NCI-H1417 (cell line): ENCODE measurements around the gene BRCA2.
A peak's percentile ranks its signal among the peaks of the same experiment; 100 is the strongest.

Experiments
- DNase-seq, 3 experiments: peaks; one replicate each; lab custom pipeline; 2025; lab: John Stamatoyannopoulos, UW

BRCA2 gene, protein sequence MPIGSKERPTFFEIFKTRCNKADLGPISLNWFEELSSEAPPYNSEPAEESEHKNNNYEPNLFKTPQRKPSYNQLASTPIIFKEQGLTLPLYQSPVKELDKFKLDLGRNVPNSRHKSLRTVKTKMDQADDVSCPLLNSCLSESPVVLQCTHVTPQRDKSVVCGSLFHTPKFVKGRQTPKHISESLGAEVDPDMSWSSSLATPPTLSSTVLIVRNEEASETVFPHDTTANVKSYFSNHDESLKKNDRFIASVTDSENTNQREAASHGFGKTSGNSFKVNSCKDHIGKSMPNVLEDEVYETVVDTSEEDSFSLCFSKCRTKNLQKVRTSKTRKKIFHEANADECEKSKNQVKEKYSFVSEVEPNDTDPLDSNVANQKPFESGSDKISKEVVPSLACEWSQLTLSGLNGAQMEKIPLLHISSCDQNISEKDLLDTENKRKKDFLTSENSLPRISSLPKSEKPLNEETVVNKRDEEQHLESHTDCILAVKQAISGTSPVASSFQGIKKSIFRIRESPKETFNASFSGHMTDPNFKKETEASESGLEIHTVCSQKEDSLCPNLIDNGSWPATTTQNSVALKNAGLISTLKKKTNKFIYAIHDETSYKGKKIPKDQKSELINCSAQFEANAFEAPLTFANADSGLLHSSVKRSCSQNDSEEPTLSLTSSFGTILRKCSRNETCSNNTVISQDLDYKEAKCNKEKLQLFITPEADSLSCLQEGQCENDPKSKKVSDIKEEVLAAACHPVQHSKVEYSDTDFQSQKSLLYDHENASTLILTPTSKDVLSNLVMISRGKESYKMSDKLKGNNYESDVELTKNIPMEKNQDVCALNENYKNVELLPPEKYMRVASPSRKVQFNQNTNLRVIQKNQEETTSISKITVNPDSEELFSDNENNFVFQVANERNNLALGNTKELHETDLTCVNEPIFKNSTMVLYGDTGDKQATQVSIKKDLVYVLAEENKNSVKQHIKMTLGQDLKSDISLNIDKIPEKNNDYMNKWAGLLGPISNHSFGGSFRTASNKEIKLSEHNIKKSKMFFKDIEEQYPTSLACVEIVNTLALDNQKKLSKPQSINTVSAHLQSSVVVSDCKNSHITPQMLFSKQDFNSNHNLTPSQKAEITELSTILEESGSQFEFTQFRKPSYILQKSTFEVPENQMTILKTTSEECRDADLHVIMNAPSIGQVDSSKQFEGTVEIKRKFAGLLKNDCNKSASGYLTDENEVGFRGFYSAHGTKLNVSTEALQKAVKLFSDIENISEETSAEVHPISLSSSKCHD (N-terminal part only)

GRCh38 chr13:32315238-32316027 lies at the start of gene BRCA2, which contains the start of gene ZAR1L:
Gene BRCA2, plus strand, starts transcription at chr13:32315508. Its CDS starts 953 bp downstream, at chr13:32316461.
Gene ZAR1L, minus strand, starts transcription at chr13:32315363. Its CDS starts 3,438 bp downstream, at chr13:32311925.
- DNase-seq: peak; percentile 78 to 87 (median 78)

GRCh38 chr13:32265726-32266125 lies 49.6 kb upstream of the BRCA2 start:
- no peak for DNase-seq

DNA sequence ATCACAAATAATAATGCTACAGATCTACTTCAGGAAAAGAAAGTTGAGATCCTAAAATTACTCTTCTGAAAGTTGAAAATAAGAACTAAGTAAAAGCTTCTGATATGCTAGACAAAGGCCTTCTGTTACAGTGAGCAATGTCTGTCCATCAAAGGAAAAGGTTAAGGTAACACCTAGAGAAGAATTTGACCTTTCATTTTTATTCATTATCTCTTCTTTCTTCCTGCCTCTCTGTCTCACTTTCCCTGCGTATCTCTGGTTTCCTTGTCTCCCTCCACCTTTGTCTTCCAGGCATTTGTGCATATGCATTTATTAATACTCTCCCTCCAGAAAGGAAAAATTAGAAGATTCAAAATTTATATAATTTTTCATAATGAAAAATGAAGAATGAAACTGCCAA lies 49.2 kb upstream of the BRCA2 start:
- no peak for DNase-seq

GRCh38 chr13:32267836-32268439 lies 47.4 kb upstream of the BRCA2 start:
- peak in 2 of 3 experiments; percentile 8 to 42 for DNase-seq

GRCh38 chr13:32272021-32272683 lies 43.2 kb upstream of the BRCA2 start:
- no peak for DNase-seq

- DNase-seq: no peak
Observed at GRCh38 chr13:32277839-32278238, 37.5 kb upstream of the BRCA2 start.

- no peak for DNase-seq
Observed at GRCh38 chr13:32278426-32278825, 36.9 kb upstream of the BRCA2 start.

GRCh38 chr13:32281096-32281495 lies 34.2 kb upstream of the BRCA2 start:
- DNase-seq: no peak

GRCh38 chr13:32282096-32282711 lies 33.1 kb upstream of the BRCA2 start:
- DNase-seq: no peak

DNA sequence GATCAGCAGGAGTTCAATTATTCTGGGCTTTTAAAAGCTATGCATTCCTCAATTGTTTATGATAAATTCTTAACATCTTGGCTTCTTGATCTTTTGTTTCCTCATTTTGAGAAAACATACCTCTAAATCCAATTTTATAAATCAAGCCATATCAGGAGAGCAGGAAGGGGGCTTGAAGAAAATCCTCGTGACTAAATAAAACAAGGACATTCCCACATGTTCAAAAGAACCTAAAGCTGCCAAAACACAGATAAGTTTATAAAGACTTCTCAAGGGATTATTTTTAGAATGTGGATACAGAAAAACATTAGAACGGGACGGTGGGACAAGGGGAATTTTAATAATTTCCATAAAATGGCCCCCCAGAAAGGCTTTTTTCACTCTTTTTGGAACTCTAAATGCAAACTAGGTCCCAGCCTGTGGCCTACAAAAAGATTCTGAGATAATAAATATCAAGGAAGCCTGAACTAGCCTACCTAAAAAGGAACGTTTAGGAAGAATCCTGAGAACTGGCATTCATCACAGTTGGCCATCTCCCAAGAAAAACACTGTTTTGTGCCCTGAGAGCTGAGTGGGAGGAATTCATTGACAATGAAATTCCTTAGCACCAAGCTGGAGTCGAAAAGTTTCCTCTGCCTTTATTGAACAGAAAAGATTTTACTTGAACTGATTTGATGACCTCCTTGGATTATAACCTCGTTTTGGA lies 30.2 kb upstream of the BRCA2 start:
- DNase-seq: no peak

GRCh38 chr13:32285633-32285965 lies 29.7 kb upstream of the BRCA2 start:
- DNase-seq: no peak

DNA sequence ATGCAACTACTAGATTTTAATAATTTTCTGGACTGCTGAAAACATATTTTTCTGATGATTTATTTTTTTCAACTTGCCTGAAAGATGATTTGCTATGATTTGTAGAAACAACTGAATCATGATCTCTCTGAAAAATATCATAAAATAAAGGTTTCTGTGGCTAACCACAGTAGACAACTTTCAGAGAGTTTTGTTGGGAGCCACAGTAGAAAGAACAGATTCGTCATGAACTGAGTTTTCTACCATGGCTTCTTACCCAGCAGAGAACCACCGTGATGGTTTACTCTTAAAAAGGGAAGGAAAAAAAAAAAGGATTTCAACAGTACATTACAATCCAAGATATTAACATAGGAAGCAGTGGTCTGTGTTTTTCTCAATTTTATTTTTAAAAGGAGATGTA lies 18.1 kb upstream of the BRCA2 start:
- DNase-seq: no peak

- no peak for DNase-seq
Observed at GRCh38 chr13:32298695-32299094, 16.6 kb upstream of the BRCA2 start.

DNA sequence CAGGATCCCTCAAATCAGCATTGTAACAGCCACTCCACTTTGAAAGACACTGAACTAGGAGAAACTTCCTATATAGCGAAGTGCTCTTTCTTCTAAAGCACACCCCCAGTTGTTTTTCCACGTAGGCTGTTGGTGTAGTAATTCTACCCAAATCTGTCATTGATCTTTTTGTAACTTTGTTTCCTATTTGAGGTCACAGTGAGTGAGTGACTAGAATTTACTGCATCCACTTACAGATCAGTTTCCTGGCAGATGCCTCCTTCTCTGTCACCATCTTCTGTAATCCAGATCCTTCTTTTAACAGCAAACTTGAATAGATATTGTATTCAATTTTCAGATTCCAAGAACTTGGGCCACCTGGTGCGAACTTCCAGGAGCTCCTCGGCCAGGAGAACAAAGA lies 15.4 kb upstream of the BRCA2 start:
- no peak for DNase-seq

GRCh38 chr13:32300406-32300805 lies 14.9 kb upstream of the BRCA2 start:
- DNase-seq: no peak

- no peak for DNase-seq
Observed at GRCh38 chr13:32300920-32301319, 14.4 kb upstream of the BRCA2 start.

GRCh38 chr13:32302461-32302860 lies 12.8 kb upstream of the BRCA2 start:
- DNase-seq: no peak

DNA sequence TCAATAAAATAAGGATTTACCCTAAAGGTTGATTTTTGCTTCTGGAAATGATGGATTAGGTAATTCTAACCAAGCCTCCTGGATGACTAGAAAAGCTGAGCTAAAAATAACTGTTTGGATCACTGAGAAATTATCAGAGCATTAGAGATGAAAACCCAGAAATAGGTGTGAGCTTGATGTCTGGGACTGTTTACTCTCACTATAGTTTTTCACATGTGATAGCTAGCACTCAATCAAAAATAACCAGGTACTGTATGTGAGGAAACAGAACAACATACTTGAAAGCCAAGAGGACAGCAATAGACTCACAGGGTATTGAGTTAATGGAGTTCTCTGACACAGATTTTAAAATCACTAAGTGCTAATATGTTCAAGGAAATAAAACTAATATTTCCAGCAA lies 9.7 kb upstream of the BRCA2 start:
- no peak for DNase-seq
